SK-N-MC (cell line): ENCODE measurements around the gene FOSL1.

Source experiments
- EZH2 ChIP-seq: fragments of 200-600 bp; sonication (generic); IDR thresholded peaks from one replicate; pipeline ENCODE4 v1.6.1; 2017; ENCODE audit warnings: antibody characterized with exemption
- POLR2AphosphoS5 ChIP-seq: IDR thresholded peaks from 2 replicates; pipeline ENCODE4 v1.6.1; 2012; ENCODE audit warnings: mild to moderate bottlenecking, low read depth, low read length, borderline replicate concordance

GRCh38 chr11:65890324-65891218, 9.6 kb downstream of the FOSL1 start, which contains the start of gene CCDC85B:
- no peak for TF ChIP-seq EZH2
- TF ChIP-seq POLR2AphosphoS5: peak; percentile 77
